NB4 (cell line): ENCODE measurements around the gene HSPA13.

Experiments
- POLR2A ChIP-seq: IDR thresholded peaks from 2 replicates; pipeline ENCODE4 v1.6.1; 2011; ENCODE audit warnings: mild to moderate bottlenecking; ENCODE audit not compliant: insufficient read length; ENCODE audit errors: extremely low read depth
- TF ChIP-seq, protein P1 (sequence below): IDR thresholded peaks from one replicate; pipeline ENCODE4 v1.5.1; 2012; ENCODE audit warnings: low read depth, low read length
- TF ChIP-seq, protein P2 (sequence below): IDR thresholded peaks from 2 replicates; pipeline ENCODE4 v1.6.1; 2011; ENCODE audit warnings: low read depth, low read length

DNA sequence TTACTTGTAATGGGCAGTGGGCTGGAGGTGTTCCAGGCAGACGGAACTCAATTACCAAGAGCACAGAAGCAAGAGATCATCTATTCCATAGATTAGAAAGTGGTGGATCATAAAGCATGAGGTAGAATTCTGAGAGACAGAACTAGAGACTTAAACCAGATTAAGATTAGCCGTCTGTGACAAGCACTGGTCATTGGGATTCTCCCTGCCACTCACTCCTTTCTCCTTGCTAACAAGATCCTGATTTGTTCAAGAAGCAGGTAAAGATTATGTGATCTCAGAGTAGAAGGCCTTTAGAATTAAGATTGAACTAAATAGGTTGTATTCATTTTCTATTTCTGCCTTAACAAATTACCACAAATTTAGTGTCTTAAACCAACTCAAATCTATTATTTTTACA, 1.5 kb upstream of the HSPA13 start:
- TF ChIP-seq, protein P1, sequence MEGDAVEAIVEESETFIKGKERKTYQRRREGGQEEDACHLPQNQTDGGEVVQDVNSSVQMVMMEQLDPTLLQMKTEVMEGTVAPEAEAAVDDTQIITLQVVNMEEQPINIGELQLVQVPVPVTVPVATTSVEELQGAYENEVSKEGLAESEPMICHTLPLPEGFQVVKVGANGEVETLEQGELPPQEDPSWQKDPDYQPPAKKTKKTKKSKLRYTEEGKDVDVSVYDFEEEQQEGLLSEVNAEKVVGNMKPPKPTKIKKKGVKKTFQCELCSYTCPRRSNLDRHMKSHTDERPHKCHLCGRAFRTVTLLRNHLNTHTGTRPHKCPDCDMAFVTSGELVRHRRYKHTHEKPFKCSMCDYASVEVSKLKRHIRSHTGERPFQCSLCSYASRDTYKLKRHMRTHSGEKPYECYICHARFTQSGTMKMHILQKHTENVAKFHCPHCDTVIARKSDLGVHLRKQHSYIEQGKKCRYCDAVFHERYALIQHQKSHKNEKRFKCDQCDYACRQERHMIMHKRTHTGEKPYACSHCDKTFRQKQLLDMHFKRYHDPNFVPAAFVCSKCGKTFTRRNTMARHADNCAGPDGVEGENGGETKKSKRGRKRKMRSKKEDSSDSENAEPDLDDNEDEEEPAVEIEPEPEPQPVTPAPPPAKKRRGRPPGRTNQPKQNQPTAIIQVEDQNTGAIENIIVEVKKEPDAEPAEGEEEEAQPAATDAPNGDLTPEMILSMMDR = no peak
- no peak for TF ChIP-seq POLR2A
- TF ChIP-seq, protein P2, sequence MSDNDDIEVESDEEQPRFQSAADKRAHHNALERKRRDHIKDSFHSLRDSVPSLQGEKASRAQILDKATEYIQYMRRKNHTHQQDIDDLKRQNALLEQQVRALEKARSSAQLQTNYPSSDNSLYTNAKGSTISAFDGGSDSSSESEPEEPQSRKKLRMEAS = no peak
